Activated CD4-positive, CD25-positive, alpha-beta regulatory T cell treated with anti-CD3 and anti-CD28 coated beads, Interleukin-2, amount 50 U/mL, for 72 hours (primary cell): ENCODE measurements around the gene PTPRR.

Experiments
- DNase-seq: peaks from one replicate; pipeline ENCODE4 v3.0.0; 2021

Gene PTPRR

DNA sequence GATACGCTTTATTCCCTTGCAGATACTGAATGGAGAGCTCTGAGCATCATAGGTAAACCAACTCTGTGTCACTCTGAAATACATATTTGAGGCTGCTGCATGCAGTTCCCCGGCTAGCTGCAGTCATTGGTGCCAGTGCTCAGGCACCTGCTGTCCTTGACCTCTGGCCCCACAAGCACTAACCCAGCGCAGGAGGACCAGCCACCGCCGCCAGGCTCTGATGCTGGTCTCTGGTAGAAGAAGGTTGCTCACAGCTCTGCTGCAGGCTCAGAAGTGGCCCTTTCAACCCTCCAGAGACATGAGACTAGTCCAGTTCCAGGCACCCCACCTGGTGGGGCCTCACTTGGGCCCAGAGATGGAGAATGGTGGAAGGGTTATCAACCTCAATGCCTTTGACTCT lies 248.8 kb downstream of the PTPRR start:
- no peak for DNase-seq

DNA sequence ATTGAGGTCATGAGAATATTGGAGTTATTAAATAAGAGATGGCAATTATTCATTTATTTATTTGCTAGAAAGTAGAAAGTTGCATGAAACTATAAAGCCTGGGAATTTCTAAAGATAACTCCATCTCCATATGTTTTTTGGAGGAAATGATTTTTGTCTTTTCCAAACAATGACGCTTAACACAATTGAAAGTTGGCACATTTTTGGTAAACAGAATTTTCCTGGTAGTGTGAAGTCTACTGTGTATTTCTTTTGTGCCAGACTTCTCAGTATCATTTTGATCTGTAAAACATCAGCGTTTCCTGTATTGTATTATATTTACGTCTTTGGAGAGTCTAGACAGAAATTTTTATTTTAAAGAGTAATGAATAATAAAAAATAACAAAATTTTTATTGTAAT lies 249.6 kb downstream of the PTPRR start:
- DNase-seq = no peak

- DNase-seq = no peak
These were observed 253.3 kb downstream of the PTPRR start for GRCh38 chr12:70667253-70667652.

DNA sequence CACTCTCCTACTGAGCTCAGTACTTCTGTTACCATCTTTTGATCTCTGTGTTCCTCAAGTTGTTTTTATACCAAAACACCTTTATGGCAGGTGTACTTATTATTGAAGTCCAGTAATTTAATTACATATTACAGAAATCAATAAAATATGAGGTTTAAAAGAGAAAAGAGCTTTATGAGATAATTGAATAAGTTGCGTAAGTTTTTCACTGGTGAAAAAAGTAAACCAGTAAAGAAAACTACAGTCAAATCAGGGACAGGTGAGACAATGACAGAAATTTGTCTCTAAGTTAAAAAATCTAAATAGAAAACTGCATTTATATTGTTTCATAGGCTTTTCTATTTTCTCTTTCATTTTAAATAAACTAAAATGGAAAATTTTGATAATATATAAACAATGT lies 254.2 kb downstream of the PTPRR start:
- no peak for DNase-seq

DNA sequence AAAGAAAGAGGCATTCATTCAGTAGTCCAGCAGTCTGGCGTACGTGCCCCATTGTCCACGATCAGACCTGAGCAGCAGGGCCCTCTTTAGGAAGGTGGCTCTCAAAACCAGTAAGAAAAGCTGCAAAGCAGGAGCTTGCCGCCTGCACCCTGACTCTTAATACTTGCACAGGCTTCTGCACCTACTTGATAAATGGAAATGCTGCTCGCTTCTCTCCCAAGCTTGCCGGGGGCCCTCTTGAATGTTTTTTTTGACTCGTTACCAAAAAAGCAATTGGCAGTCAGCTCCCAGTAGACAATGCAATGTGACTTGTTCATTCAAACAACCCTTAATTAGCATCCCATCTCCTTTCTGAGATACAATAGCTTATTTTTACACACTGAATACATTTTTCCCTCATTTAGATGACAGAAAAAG lies 256.1 kb downstream of the PTPRR start:
- DNase-seq = no peak

- DNase-seq = no peak
These were observed 256.7 kb downstream of the PTPRR start for GRCh38 chr12:70663838-70664237.

GRCh38 chr12:70661466-70662161 lies 258.9 kb downstream of the PTPRR start:
- DNase-seq = no peak

GRCh38 chr12:70660620-70661219 lies 259.8 kb downstream of the PTPRR start:
- no peak for DNase-seq

GRCh38 chr12:70660002-70660604 lies 260.4 kb downstream of the PTPRR start:
- DNase-seq = no peak

GRCh38 chr12:70659077-70659606 lies 261.4 kb downstream of the PTPRR start:
- DNase-seq = no peak

GRCh38 chr12:70657616-70658286 lies 262.8 kb downstream of the PTPRR start:
- no peak for DNase-seq

DNA sequence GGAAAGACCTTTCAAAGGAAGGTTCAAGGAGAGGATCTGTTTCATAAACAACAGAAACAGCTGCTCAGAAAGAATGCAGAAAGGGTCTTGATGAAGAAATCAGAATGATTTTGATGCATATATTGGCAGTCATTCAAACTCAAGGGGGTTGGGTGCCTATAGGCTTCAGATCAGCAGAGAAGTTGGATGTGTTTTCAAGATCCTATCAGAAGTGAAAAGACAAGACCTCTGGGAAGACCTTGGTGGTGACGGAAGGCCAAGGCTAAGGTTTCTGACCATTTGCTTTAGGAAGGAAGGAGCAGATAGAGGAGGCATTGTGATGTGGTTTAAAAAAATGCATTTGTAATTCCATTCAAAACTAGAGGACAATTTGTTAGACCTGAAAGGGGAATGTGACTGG lies 268.1 kb downstream of the PTPRR start:
- DNase-seq = no peak

DNA sequence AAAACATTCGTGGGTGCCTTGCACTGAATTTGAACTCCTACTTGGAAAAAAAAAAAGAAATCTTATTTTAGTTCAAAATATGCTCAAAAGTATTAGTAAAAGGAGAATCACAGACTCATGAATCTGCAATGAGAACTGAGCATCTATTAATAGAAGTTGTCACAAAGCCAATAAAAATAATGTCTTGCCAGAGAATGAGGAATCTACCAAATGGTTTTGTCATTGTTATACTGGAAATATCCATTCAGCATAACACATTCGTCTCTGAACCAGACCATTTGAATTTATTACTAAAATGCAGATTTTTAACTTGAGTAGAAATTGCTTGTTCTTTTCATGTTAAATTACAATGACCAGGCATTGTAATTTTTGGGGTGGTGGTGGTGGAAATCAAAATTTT lies 271.7 kb downstream of the PTPRR start:
- DNase-seq = no peak

- no peak for DNase-seq
These were observed 272.3 kb downstream of the PTPRR start for GRCh38 chr12:70648191-70648590.

DNA sequence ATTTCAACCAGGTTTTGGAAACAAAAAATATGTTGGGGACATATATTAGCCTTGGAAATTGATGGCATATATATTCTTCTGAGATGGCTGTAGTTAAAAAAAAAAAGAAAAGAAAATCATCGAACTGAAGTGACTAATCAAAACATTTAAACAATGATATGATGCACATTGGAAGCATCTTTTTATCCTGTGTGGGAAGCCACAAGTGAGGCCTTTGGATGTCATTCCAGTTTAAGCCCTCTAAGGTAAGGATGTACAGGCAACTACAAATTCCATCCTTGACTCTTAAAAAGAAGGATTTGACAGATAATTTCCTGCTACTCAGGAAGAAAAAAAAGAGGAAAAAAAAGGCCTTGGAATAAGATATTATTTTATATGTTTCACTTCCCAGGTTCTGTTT lies 273.7 kb downstream of the PTPRR start:
- no peak for DNase-seq

DNA sequence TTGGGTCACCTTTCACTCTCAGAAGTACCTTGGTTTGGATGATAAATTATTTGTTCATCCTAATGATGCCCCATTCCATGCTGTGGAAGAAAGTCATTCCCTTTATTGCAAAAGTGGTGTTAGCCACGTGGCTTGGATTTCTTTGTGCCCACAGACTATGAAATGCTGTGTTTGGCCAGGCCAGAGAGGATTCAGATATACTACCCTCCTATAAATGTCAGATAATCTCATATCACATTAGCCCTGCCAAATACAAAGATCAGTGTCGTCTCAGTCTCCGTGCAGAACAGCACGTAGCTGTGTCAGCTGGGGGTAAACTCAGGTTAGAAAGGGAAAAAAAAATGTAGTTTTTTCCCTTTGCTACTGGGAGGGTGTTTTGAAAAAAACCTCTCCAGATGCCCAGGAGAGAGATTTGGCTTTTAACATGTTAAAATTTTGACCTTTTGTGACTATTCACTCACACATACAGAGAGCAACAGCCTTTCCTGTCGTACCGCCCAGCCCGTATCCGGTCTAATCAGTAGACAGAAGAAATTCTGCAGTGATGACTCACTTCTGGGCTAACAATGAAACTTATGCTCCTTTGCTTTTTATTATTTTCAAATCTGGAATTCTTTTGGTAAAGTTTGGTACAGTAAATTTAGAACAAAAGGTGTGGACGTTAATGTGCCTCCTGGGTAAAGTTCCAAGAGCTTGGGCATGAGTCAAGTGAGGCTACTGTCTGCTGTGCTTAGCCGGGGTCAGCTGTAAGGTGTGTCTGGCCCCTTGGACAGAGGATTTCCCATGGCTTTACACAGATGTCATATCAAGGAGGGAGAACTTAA lies 274.8 kb downstream of the PTPRR start:
- DNase-seq = no peak

DNA sequence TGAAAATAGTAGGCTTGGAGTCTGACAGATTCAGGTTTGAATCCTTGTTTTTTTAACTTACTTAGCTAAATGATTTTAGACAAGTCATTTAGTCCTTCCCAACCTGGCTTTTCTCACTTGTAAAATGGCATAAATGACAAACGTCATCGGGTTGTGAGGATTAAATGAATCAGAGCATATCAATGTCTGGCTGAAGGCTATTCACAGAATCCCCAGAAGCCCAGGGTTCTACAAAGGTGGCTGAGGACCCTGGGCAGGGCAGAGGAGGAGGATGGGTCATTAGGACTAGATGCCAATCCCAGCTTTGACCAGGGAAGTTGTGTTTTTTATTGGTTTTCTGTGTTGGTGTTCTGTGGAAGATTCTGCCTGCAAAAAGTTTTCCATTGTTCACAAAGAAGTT lies 275.7 kb downstream of the PTPRR start:
- DNase-seq = no peak

DNA sequence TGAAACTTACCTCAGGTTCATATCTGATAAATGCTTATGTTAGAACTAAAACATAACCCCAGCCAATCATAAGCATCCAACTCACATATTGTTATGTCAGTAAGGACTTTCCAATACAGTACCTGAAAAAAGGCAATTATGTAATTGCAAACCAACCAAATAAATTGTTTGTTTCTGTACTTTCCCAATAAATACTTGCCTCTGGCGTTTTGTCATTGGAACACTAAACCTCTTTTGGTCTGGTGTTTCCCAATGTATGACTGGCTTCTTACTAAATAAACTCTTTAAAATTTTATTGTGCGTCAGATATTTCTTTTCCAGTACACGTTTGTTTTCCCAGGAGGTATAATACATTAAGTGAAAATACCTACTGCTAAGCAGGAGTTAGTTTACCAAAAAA lies 276.6 kb downstream of the PTPRR start:
- DNase-seq = no peak

DNA sequence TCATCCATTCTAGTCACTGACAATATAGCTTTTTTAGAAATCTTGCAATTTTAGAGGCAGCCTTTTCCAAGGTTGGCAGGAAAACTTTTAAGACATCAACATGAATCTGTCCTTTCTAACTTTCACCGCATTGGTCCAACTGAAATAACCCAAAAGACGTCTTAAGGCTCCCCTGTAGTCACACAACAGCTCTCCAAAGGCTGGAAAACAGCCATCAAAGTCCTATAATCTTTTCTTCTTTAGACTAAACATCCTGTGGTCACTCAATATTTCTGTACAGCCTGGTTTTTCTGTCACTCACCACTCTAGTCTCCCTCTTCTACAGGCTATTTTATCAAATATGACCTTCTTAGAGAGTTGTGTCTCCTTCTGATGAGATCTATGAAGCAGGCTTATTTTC lies 278.8 kb downstream of the PTPRR start:
- DNase-seq = no peak

DNA sequence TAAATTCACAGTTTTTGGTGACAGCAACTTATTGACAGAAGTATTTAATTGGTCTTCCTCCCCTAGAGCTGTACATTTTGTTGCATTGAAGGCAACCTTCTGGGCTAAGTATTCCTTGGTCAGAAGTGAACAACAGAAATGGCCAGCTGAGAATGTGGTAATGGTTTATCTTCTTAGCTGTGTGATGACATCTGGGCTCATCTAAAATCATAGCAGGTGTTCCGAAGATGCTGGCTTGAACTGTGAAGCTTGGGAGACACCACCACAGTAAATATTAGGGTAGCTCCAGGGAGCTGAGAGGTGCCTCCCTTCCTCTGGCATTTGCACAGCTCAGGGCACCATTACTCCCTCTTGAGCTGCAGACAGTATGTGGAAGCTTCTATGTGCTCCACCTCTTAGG lies 279.6 kb downstream of the PTPRR start:
- no peak for DNase-seq

- no peak for DNase-seq
These were observed 281.0 kb downstream of the PTPRR start for GRCh38 chr12:70639535-70639934.

- DNase-seq = no peak
These were observed 281.7 kb downstream of the PTPRR start for GRCh38 chr12:70638639-70639360.
